Glutamatergic neuron (in vitro differentiated cells): ENCODE measurements around the gene ZNF319. TPM values are rescaled to one million over a fixed set of nuclear protein-coding genes. Genes with fewer than 3 reads are reported as not detected.

Experiments
- DNase-seq: peaks from one replicate; pipeline ENCODE4 v3.0.0; 2022
- H3K27ac Mint-ChIP-seq: one replicate; pipeline ENCODE4 v1.8.0; 2020; ENCODE audit warnings: mild to moderate bottlenecking, mixed read lengths, inconsistent platforms; ENCODE audit not compliant: unreplicated experiment
- H3K27me3 Mint-ChIP-seq: one replicate; pipeline ENCODE4 v1.8.0; 2020; ENCODE audit warnings: mild to moderate bottlenecking, moderate library complexity, mixed read lengths, inconsistent platforms; ENCODE audit not compliant: unreplicated experiment
- H3K36me3 Mint-ChIP-seq: one replicate; pipeline ENCODE4 v1.8.0; 2020; ENCODE audit warnings: mild to moderate bottlenecking, mixed read lengths, inconsistent platforms; ENCODE audit not compliant: unreplicated experiment
- H3K4me1 Mint-ChIP-seq: one replicate; pipeline ENCODE4 v1.8.0; 2020; ENCODE audit warnings: mild to moderate bottlenecking, low read depth, mixed read lengths, inconsistent platforms; ENCODE audit not compliant: unreplicated experiment
- H3K4me3 Mint-ChIP-seq: one replicate; pipeline ENCODE4 v1.8.0; 2020; ENCODE audit warnings: mild to moderate bottlenecking, mixed read lengths, inconsistent platforms; ENCODE audit not compliant: unreplicated experiment
- H3K9me3 Mint-ChIP-seq: one replicate; pipeline ENCODE4 v1.8.0; 2020; ENCODE audit warnings: mild to moderate bottlenecking, moderate library complexity, mixed read lengths, inconsistent platforms; ENCODE audit not compliant: unreplicated experiment
- total RNA-seq: library from RNA; stranded (reverse); fragmentation: NEBNext Ultra II Directional; extraction: Animal tissue kit (Norgen Biotek cat#: 25700); gene quantifications from one replicate; pipeline ENCODE4 v1.2.1, GENCODE V29; 2021; ENCODE audit not compliant: unreplicated experiment
- TF ChIP-seq, protein P1 (sequence below): fragments of 200-600 bp; sonication (generic); IDR thresholded peaks from one replicate; pipeline ENCODE4 v1.5.0; 2021; ENCODE audit not compliant: partially characterized antibody, unreplicated experiment

Gene ZNF319
- total RNA-seq, 1 donor from 2014 or later: 13.9 TPM

DNA sequence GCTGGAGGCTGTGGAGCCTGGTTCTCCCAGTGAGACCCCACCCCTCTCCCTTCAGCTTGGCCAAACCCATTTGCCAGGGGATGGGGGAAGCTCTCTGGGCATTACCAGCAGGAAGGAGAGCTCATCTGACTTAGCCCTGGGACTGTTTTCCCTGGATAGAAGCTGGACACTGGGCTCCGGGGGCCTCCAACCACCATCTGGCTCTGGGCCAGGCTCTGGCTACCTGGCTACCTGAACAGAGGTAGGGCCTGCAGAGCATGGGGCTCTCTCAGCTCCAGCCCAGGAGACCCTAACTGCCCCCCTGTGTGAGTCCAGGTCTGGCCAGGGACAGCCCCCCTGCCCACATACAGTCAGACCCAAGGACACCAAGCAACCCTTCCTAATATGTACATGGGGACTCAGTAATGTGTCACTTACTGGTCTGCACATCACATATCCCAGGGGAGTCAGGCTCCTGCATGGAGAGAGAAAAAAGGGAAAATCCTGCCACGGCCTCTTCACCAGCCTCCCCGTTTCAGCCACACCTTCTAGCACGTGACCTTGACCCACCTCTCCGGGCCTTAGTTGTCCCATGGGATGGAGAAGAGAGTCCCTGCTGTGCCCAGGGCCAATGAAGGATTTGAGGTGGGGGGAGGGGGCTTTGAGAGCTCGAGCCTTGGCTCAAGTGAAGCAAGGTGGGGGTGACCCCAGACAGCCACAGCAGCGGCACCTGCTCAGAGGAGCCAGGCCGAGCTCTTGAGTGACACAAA lies 43.4 kb downstream of the ZNF319 start:
- H3K27ac Mint-ChIP-seq: no peak overlapping the region
- H3K27me3 Mint-ChIP-seq: peaks cover 7% of the 10 kb centered on the region
- no peaks in the 10 kb centered on the region for H3K4me1 Mint-ChIP-seq

DNA sequence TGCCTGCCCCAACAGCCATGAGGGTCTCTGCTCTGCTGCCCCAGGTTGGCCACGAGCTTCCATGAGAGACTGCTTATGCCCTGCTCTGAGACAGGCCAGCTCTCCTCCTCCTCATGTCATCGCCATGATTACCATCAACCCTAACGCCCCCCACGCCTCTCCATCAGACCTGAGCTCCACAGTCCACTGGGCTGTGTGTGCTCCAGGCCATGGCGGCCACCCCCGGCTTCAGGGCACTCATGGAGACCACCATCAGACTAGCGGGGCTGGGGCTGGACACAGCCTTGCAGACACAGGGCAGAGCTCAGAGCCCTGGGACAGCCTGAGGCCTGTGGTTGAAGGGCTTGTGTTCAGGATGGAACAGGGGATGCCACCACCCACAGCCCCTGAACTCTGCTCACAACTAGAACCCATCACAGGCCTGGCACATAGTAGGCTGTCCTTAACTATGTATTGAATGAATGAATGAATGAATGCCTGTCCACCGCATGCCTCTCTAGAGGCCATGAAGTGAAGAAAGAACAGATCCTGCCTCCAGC lies 44.1 kb downstream of the ZNF319 start:
- TF ChIP-seq, protein P1, sequence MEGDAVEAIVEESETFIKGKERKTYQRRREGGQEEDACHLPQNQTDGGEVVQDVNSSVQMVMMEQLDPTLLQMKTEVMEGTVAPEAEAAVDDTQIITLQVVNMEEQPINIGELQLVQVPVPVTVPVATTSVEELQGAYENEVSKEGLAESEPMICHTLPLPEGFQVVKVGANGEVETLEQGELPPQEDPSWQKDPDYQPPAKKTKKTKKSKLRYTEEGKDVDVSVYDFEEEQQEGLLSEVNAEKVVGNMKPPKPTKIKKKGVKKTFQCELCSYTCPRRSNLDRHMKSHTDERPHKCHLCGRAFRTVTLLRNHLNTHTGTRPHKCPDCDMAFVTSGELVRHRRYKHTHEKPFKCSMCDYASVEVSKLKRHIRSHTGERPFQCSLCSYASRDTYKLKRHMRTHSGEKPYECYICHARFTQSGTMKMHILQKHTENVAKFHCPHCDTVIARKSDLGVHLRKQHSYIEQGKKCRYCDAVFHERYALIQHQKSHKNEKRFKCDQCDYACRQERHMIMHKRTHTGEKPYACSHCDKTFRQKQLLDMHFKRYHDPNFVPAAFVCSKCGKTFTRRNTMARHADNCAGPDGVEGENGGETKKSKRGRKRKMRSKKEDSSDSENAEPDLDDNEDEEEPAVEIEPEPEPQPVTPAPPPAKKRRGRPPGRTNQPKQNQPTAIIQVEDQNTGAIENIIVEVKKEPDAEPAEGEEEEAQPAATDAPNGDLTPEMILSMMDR: no peak
- Mint-ChIP-seq H3K9me3 (peaks cover 6% of the 10 kb centered on the region), H3K36me3 (no peaks in the 10 kb centered on the region), H3K27ac (no peak overlapping the region), H3K27me3 (peaks cover 7% of the 10 kb centered on the region), H3K4me3 (no peak overlapping the region), H3K4me1 (no peaks in the 10 kb centered on the region)
- DNase-seq: no peak

More for the DNA sequence above, 43.4 kb downstream of the ZNF319 start:
- no peak for DNase-seq
- H3K36me3 Mint-ChIP-seq: no peaks in the 10 kb centered on the region
- H3K4me3 Mint-ChIP-seq: no peak overlapping the region
- TF ChIP-seq, protein P1: no peak
- H3K9me3 Mint-ChIP-seq: peaks cover 6% of the 10 kb centered on the region

DNA sequence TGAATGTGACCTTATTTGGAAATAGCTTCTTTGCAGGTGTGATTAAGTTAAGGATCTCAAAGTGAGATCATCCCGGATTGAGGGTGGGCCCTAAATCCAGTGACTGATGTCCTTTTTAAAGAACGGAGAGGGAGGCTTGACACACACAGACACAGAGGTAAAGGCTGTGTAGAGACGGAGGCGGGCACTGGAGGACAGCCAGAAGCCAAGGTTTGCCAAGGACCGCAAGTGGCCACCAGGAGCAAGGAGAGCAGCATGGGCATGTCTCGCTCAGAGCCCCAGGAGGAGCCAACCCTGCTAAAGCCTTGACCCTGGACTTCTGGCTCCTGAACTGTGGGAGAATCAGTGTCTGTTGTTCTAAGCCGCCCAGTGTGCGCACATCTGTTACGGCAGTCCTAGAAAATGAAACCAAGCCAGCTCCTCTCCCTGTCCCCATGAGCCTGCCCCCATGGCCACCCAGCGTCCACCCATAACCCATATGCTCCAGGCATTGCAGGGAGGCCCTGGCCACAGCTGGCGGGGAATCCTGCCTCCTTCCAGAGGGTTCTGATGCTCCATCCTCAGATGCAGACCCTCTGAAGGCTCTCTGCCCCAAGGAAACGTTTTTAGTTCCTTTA lies 44.8 kb downstream of the ZNF319 start:
- peaks cover 6% of the 10 kb centered on the region for H3K27me3 Mint-ChIP-seq
- no peak overlapping the region for H3K4me3 Mint-ChIP-seq
- TF ChIP-seq, protein P1: no peak
- no peaks in the 10 kb centered on the region for H3K4me1 Mint-ChIP-seq
- no peak overlapping the region for H3K27ac Mint-ChIP-seq
- no peak for DNase-seq
- no peaks in the 10 kb centered on the region for H3K36me3 Mint-ChIP-seq
- peaks cover 6% of the 10 kb centered on the region for H3K9me3 Mint-ChIP-seq

DNA sequence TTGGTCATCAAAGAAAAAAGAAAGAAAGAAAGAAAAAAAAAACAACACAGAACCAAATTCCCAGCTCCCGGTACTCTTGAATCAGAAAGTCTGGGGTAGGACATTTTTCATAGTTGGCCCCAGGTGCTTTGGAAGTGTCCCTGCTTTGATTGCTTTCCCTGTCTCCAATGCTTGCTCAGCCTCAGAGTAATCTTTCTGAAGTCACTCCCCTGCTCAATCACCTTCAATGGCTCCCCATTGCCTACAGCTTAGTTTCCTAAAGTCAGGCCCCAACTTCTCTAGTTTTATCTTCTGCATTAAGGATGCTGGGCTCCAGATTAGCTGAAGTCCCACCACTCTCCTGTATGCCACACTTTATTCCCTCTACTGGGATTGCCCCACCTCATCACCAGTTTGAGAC lies 46.6 kb downstream of the ZNF319 start:
- H3K4me3 Mint-ChIP-seq: no peak overlapping the region
- peaks cover 7% of the 10 kb centered on the region for H3K9me3 Mint-ChIP-seq
- H3K36me3 Mint-ChIP-seq: no peaks in the 10 kb centered on the region

More for the DNA sequence above, 46.6 kb downstream of the ZNF319 start:
- Mint-ChIP-seq H3K27me3 (peaks cover 6% of the 10 kb centered on the region), H3K4me1 (no peaks in the 10 kb centered on the region), H3K27ac (no peak overlapping the region)
- no peak for DNase-seq
- TF ChIP-seq, protein P1: no peak
